GM18520 (cell line): ENCODE data around the gene CFAP70.
"Not testable (repeated sequence)": the region's sequence is repeated elsewhere in the genome, so short reads cannot be mapped to it uniquely, and the experiment has no call there.

Experiments
- ATAC-seq: cut with Tn5 transposase; IDR thresholded peaks from one replicate; pipeline ENCODE4 v1.9.1; 2021; ENCODE audit not compliant: unreplicated experiment

Gene CFAP70

DNA sequence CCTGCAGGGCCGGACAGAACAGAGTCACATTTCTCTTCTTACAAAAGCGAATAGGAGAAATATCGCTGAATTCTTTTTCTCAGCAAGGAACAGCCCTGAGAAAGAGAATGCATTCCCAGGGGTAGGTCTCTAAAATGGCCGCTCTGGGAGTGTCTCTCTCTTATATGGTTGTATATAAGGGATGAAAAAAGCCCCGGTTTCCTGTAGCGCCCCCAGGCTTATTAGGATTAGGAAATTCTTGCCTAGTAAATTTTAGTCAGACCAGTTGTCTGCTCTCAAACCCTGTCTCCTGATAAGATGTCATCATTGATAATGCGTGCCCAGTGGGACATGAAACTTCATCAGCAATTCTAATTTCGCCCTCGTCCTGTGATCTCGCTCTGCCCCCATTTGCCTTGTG, 100.1 kb downstream of the CFAP70 start:
- not testable (repeated sequence) for ATAC-seq

GRCh38 chr10:73253225-73253555, 105.5 kb downstream of the CFAP70 start:
- ATAC-seq: no peak

DNA sequence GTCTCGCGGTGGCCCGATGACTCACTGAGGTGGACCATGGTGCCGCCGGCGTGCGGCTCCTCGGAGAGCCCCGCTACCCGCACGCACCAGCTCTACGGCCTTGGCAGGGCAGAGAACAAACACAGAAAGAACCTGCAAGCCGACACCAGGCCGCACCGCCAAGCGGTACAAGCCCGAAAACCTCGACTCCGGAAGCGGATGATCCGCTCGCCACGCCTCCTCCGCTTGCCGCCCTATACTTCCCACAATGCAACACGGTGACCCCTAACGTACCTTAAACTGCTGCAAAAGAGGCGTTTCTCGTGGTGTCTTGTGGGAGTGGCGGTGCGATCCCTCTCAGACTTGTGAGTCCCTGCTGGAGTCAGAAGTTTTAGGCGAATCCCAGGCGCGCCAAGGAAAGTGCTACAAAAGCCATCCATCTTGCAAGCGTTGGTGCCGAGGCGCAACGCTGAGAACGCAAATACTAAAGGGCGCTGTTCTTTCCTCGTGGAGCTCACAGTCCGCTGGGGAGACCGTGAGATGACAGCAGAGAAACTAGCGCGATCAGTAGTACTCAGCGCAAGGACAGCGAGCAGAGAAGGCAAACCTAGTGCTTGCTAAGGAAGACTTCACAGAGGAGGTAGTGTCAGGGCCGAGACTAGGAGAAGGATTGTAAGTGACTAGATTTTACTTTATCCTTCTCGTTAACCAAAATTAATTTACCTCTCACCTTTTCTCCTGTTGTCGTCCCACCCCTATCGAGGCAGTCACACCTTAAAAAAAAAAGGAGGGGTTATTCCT, 106.0 kb downstream of the CFAP70 start, which contains the start of gene MRPS16:
TSS of gene MRPS16 (minus strand) at position 200 of the 780 bp plus-strand sequence. CDS start at position 38, 162 bp downstream.
- peak; percentile 78 for ATAC-seq

DNA sequence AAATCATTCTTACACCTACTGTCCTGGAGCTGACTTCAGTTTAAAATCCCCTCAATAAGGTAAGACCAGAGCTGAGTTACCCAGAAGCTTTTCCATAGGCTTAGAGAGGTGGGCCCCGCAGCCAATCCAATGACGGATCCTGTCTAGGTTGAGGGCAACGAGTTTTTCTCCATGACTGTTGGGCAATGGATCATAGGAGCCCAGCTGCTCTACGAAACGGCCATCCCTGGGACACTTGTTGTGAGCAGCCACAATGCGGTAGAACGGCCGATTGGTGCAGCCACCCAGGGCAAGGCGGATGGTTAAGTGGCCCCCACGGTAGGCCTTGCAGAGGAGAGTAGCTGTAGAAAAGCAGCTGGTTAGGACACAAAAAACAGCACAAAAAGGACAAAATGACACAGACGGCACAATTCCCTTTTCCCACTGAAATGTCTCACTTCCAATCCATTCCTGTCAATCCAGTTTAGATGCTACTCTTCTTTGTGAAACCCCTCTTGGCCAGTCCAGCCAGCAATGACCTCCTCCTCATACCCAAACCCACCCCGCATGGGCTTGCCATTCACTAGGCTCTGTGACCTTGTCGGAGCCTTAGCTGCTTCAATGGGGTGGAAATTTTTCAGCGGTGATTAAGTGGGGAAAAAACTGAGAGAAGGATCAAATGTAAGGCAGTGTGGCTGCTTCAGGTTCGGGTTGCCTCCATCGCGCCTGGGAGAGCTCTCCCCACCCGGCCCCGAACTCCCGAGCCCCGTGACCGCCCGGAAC, 106.8 kb downstream of the CFAP70 start:
- no peak for ATAC-seq

DNA sequence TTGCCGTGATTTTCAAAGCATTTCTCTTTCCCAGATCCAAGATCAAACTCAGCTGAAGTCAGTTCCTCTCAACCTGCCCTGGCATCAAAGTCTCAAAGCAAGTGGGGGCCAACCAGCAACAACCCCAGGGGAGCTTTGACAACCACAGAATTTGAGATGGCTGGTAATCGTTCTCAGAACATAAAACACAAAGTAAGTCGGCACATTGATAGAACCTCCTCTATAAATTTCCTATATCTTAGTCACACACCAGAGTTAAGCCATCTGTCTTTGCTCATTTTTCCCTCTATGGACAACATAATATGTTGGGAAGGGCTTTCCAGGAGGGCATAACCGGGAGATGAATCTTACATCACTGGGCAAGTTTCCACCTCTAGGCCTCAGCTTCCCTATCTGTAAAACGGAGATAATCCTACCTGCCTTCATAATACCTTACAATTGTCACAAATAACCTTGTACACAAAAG, 110.4 kb downstream of the CFAP70 start:
- no peak for ATAC-seq

- no peak for ATAC-seq
These were observed 111.0 kb downstream of the CFAP70 start for GRCh38 chr10:73247509-73248258.

GRCh38 chr10:73246646-73247508, 111.8 kb downstream of the CFAP70 start, which contains the start of gene DNAJC9:
Gene DNAJC9 (minus strand): TSS chr10:73247255. CDS start chr10:73247189, 66 bp downstream.
- ATAC-seq: peak; percentile 74

DNA sequence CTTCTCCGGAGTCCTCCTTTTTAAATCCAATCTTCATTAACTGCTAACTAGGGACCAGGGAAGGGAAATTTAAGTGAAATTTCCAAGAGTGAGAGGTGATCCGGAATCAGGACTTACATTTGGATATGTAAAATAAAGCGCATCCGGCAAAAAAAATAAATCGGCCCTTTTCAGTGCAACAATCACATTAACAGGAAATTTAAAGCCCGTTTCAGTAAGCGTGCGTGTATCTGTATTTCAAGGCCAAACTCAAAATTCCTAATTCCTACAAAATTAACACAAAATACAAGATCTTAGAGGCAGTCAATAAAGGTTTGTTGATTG, 112.4 kb downstream of the CFAP70 start:
- ATAC-seq: no peak

- ATAC-seq: no peak
These were observed 113.7 kb downstream of the CFAP70 start for GRCh38 chr10:73244866-73245477.

DNA sequence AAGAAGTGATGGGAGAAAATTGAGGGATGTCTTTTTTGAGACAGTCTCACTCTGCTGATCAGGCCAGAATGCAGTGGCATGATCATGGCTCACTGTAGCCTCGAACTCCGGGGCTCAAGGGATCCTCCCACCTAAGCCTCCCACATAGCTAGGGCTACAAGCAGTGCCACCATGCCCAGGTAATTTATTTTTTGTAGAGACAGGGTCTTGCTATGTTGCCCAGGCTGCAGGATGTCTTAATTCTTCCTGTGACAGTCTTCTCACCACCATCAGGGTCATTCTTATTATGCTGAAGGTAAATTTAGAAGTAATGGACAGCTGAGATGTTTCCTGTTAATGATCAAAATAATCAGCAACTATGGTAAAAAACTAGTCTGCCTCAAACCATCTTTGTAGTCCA, 118.8 kb downstream of the CFAP70 start:
- ATAC-seq: no peak

DNA sequence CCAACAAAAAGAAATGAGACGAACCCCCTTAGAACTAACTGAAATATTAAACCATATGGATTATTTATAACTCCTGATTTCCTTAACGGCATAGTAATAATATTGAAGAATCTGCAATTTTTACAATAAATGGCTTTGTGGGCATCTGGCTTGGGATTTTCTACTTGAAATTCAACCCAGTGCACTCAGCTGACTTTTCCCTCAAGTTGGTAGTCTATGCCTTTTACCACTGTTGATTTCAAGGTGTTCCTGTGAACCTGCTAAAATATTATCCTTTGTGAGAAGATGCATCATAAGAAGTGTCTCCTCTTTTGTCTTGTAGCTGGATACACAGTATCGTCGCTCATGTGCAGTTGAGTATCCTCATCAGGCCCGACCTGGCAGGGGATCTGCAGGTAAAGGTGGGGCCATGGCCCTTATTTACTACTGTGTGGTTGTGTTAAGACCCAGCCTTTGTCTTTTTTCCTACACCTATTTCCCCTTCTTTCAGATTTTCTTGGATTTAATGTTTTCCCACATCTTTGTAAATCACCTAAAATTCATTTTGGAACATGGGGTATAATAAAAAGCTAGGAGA, 119.6 kb downstream of the CFAP70 start:
- no peak for ATAC-seq

DNA sequence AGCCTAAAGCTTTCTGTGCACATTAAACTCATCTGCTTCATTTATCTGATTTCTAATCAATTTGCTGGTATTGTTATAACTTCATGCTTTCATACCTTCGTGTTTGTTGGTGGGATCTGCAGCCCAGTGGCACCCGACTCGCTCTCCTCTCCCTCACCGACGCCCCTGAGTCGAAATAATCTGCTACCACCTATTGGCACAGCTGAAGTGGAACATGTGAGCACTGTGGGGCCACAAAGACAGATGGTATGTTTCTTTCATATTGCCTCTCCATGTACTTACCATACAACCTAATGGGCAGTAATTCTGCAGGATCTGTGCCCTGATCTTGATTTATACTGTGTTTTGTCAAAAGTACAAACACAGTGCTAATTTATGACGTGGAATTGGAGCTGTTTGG, 124.0 kb downstream of the CFAP70 start:
- no peak for ATAC-seq

DNA sequence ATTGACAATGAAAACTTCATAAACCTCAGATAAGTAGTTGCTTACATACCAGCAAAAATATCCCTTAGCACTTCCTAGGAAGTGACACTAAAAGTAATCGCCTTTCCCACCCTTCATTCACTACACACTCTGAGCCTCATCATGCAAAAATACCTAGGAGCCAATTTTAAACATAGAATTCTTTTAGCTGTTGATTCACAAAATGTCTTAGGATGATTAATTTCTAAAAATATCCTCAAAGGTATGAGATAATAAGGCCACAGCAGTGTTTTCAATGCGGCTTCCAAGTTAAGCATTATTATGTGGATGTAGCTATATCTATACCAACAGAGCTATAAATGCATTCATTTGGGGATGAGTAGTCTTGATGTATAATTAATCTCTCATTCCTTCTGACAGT, 124.8 kb downstream of the CFAP70 start:
- no peak for ATAC-seq

DNA sequence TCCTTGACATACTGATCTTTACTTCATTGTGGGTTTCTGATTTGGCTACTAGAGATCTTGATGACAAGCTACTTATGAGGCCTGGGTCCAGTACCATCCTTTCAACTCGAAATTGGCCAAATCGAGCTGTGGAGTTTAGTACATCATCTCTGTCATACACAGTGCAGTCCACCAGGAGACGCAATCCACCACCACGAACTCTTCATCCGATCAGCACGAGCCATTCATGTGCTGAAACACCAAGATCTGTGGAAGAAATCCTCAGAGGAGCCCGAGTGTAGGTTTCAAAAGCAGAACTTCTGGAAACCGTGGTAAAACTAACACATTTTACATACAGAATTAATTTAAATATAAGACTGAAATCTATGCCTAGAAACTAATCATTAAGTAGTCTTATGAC, 125.8 kb downstream of the CFAP70 start:
- ATAC-seq: no peak

DNA sequence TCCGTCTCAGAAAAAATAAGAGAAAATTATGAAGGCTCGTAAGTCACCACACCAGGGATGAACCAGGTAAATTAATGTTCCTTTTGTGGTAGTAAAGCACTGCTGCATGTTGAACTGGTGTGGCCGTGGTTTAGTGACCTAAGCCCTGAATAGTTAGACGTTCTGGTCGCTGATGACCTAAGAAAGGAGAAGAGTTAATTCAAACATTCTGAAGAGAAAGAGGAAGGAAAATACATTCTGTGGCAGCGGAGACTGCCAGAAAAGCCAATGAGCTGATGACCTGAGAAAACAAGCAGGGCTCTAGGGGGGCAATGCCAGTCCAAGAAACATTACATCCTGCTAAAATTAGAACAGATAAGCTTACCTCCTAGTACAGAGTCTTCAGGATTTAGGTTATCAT, 129.1 kb downstream of the CFAP70 start:
- ATAC-seq: no peak

GRCh38 chr10:73228247-73228646, 130.4 kb downstream of the CFAP70 start:
- ATAC-seq: no peak

- no peak for ATAC-seq
These were observed 132.0 kb downstream of the CFAP70 start for GRCh38 chr10:73226663-73227062.

GRCh38 chr10:73225518-73225917, 133.1 kb downstream of the CFAP70 start:
- no peak for ATAC-seq

- ATAC-seq: no peak
These were observed 137.7 kb downstream of the CFAP70 start for GRCh38 chr10:73220989-73221388.

DNA sequence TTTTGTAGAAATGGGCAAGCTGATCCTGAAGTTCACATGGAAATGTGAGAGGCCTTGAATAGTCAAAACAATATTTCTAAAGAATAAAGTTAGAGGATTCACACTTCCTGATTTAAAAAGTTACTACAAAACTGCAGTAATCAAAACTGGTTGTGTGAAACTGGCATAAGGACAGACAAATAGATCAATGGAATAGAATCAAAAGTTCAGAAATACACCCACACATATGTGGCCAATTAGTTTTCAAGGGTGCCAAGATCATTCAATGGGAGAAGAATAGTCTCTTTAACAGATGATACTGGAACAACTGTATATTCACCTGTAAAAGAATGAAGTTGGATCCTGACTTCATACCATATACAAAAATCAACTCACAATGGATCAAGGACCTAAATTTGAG, 139.3 kb downstream of the CFAP70 start:
- no peak for ATAC-seq
